SK-N-SH (cell line): ENCODE measurements around the gene ARF1. TPM values are rescaled to one million over a fixed set of nuclear protein-coding genes. Genes with fewer than 3 reads are reported as not detected.

Experiments
- CTCF ChIA-PET: fragments of 300-600, 350-600 bp; formaldehyde crosslinking; extraction: SDS; loops from one replicate; lab custom pipeline; 2021; lab: Yijun Ruan, JAX
- POLR2A ChIA-PET: fragments of 350-600 bp; sonication (Branson Sonifier 250); formaldehyde crosslinking; extraction: SDS; loops from one replicate; lab custom pipeline; 2020; ENCODE audit warnings: antibody characterized with exemption, inconsistent platforms; lab: Yijun Ruan, JAX
- DNase-seq: peaks from one replicate; pipeline ENCODE4 v3.0.0; 2012
- H2AFZ ChIP-seq: fragments of 200-600 bp; sonication (generic); 2 replicates; pipeline ENCODE4 v1.8.1; 2016; ENCODE audit warnings: antibody characterized with exemption, mild to moderate bottlenecking, low read depth
- H3F3A ChIP-seq: fragments of 200-600 bp; sonication (generic); replicated peaks from 2 replicates; pipeline ENCODE3; 2016; ENCODE audit warnings: antibody characterized with exemption, mild to moderate bottlenecking; ENCODE audit not compliant: insufficient read depth
- H3K27ac ChIP-seq, 2 experiments: fragments of 200-500 bp in 1 of 2; fragments of 200-600 bp in 1 of 2; sonication (Bioruptor generic) in 1 of 2; sonication (generic), shearing (Covaris generic) in 1 of 2; 2 replicates each; pipeline versions ENCODE4 v1.5.1 to v1.6.1; 2014 to 2016; ENCODE audit warnings: low read depth in 2 of 2, inconsistent platforms in 1 of 2, low read length in 1 of 2, mild to moderate bottlenecking in 1 of 2, mixed read lengths in 1 of 2
- H3K27me3 ChIP-seq: fragments of 200-600 bp; sonication (generic), shearing (Covaris generic); 2 replicates; pipeline ENCODE4 v1.6.1; 2016; ENCODE audit warnings: mixed run types; ENCODE audit not compliant: insufficient read depth
- H3K36me3 ChIP-seq, 2 experiments: fragments of 200-500 bp in 1 of 2; fragments of 200-600 bp in 1 of 2; sonication (Bioruptor generic) in 1 of 2; sonication (generic) in 1 of 2; replicated peaks in 1 of 2; 2 replicates each; pipeline versions ENCODE3 to v1.5.1; 2014 to 2016; ENCODE audit warnings: low read length in 1 of 2, mild to moderate bottlenecking in 1 of 2; ENCODE audit not compliant: insufficient read depth in 2 of 2, control insufficient read depth in 1 of 2
- H3K4me1 ChIP-seq, 2 experiments: fragments of 200-500 bp in 1 of 2; fragments of 200-600 bp in 1 of 2; sonication (Bioruptor generic) in 1 of 2; sonication (generic), shearing (Covaris generic) in 1 of 2; 2 replicates each; pipeline versions ENCODE4 v1.5.1 to v1.6.1; 2014 to 2016; ENCODE audit warnings: low read depth in 1 of 2, low read length in 1 of 2, mixed run types in 1 of 2; ENCODE audit not compliant: insufficient read depth in 2 of 2, control insufficient read depth in 1 of 2
- H3K4me2 ChIP-seq: fragments of 200-600 bp; sonication (generic), shearing (Covaris generic); 2 replicates; pipeline ENCODE4 v1.6.1; 2017; ENCODE audit warnings: mixed run types
- H3K4me3 ChIP-seq, 2 experiments: fragments of 200-500 bp in 1 of 2; fragments of 200-600 bp in 1 of 2; sonication (Bioruptor generic) in 1 of 2; sonication (generic), shearing (Covaris generic) in 1 of 2; 2 replicates each; pipeline versions ENCODE4 v1.5.1 to v1.8.1; 2014 to 2016; ENCODE audit warnings: low read depth in 2 of 2, inconsistent platforms in 1 of 2, low read length in 1 of 2, mild to moderate bottlenecking in 1 of 2, mixed read lengths in 1 of 2, moderate library complexity in 1 of 2
- H3K79me2 ChIP-seq: fragments of 200-600 bp; sonication (generic); 2 replicates; pipeline ENCODE4 v1.8.1; 2017; ENCODE audit warnings: mild to moderate bottlenecking; ENCODE audit not compliant: insufficient read depth
- H3K9ac ChIP-seq: fragments of 200-600 bp; sonication (generic); 2 replicates; pipeline ENCODE4 v1.6.1; 2017; ENCODE audit warnings: mixed run types
- H3K9me2 ChIP-seq: fragments of 200-600 bp; sonication (generic); 2 replicates; pipeline ENCODE4 v1.6.1; 2017; ENCODE audit warnings: mixed run types
- H3K9me3 ChIP-seq: fragments of 200-600 bp; sonication (generic); 2 replicates; pipeline ENCODE4 v1.6.1; 2017; ENCODE audit warnings: mixed run types, mild to moderate bottlenecking, moderate library complexity
- H4K20me1 ChIP-seq: fragments of 200-600 bp; sonication (generic); 2 replicates; pipeline ENCODE4 v1.6.1; 2017; ENCODE audit warnings: mild to moderate bottlenecking, mixed run types; ENCODE audit not compliant: insufficient read depth
- FOSL2 ChIP-seq: IDR thresholded peaks from 2 replicates; pipeline ENCODE4 v1.4.0; 2012; ENCODE audit warnings: low read depth, mild to moderate bottlenecking, moderate library complexity, borderline replicate concordance
- FOXJ3 ChIP-seq: sonication (generic); formaldehyde crosslinking; IDR thresholded peaks from 2 replicates; pipeline ENCODE4 v1.5.1; 2020; ENCODE audit warnings: mild to moderate bottlenecking, missing genetic modification reagents
- JUND ChIP-seq: IDR thresholded peaks from 2 replicates; pipeline ENCODE4 v1.4.0; 2012
- RFX5 ChIP-seq: IDR thresholded peaks from 2 replicates; pipeline ENCODE4 v1.6.1; 2012; ENCODE audit warnings: mild to moderate bottlenecking, improper control_type of control experiment, low read length
- USF2 ChIP-seq: fragments of 150-350 bp; IDR thresholded peaks from 2 replicates; pipeline ENCODE4 v1.6.1; 2017; ENCODE audit warnings: antibody characterized with exemption, low read length, low read depth, borderline replicate concordance
- YY1 ChIP-seq: IDR thresholded peaks from 2 replicates; pipeline ENCODE4 v1.4.0; 2012; ENCODE audit warnings: low read depth, mild to moderate bottlenecking
- WGBS: methylation state at CpG from one replicate; pipeline ENCODE4 v1.1.6; 2017; ENCODE audit warnings: low lambda C conversion rate; 5-methylcytosine and 5-hydroxymethylcytosine counted together
- polyA plus RNA-seq, 3 experiments: library from polyadenylated mRNA; depleted of rRNA; stranded (reverse); fragments of >200 nt; gene quantifications; 2 replicates each; pipeline ENCODE4 v1.2.3, GENCODE V29; 2012

Gene ARF1
- polyA plus RNA-seq, 1 of the 3 experiments (the other 2 are of a cell fraction), result 713 TPM

- Histone ChIP-seq H3K27ac (no peak overlapping the region), H3K4me2 (no peak overlapping the region), H3K9me2 (no peaks in the 10 kb centered on the region), H3K4me3 (no peak overlapping the region), H4K20me1 (no peaks in the 10 kb centered on the region), H3K4me1 (peaks cover 0 to 3% of the 10 kb centered on the region in 2 experiments; a peak in 2 of 4 replicates), H3K27me3 (peaks cover 29% of the 10 kb centered on the region; the same call in 1 of the 2 replicates), H3K9ac (no peak overlapping the region), H3K9me3 (no peaks in the 10 kb centered on the region), H3K79me2 (no peaks in the 10 kb centered on the region), H3K36me3 (no peaks in the 10 kb centered on the region), H3F3A (peaks cover 3% of the 10 kb centered on the region), H2AFZ (no peak overlapping the region)
- ChIA-PET POLR2A (no interaction called here), CTCF (interaction anchor here (1.9 to 2.4 kb wide), 2 partner anchors 14 to 54 kb away, joined by 5 to 6 read pairs; no protein-coding TSS in a partner anchor)
- no peak for DNase-seq
- WGBS, result 24% methylated on average over 17 of the region's 18 CpGs
- no peak for TF ChIP-seq YY1
- no peak for TF ChIP-seq JUND
- TF ChIP-seq RFX5, result no peak
- TF ChIP-seq FOXJ3 (CRISPR knock-in tag), result no peak
- TF ChIP-seq FOSL2, result no peak
- no peak for TF ChIP-seq USF2
Measured at GRCh38 chr1:228058172-228058948, 24.1 kb upstream of the ARF1 start.

GRCh38 chr1:228058949-228059633 is 23.4 kb upstream of the ARF1 start:
- H3K27me3 ChIP-seq, result peaks cover 29% of the 10 kb centered on the region; the same call in 1 of the 2 replicates
- CTCF ChIA-PET, result interaction anchor here (1.9 to 2.4 kb wide), 2 partner anchors 15 to 55 kb away, joined by 5 to 6 read pairs; no protein-coding TSS in a partner anchor
- H2AFZ ChIP-seq, result no peak overlapping the region
- TF ChIP-seq FOXJ3 (CRISPR knock-in tag), result 0 out of 2 replicates have a peak, but pooled peaks have one; percentile 25
- no peak for TF ChIP-seq YY1
- no peak for DNase-seq
- no peaks in the 10 kb centered on the region for H4K20me1 ChIP-seq
- H3K4me2 ChIP-seq, result no peak overlapping the region
- WGBS, result 10% methylated on average over 2 of the region's 66 CpGs
- peaks cover 3% of the 10 kb centered on the region for H3F3A ChIP-seq
- no peak overlapping the region for H3K27ac ChIP-seq
- POLR2A ChIA-PET, result interaction anchor here (1.3 kb wide), 1 partner anchor 23 kb away, joined by 3 read pairs; the partner anchor contains the start of gene ARF1
- H3K9me3 ChIP-seq, result no peaks in the 10 kb centered on the region
- H3K79me2 ChIP-seq, result no peaks in the 10 kb centered on the region
- H3K36me3 ChIP-seq, result no peaks in the 10 kb centered on the region
- H3K4me1 ChIP-seq, result peaks cover 0 to 3% of the 10 kb centered on the region in 2 experiments; a peak in 2 of 4 replicates
- H3K4me3 ChIP-seq, result peak overlapping the region in 1 of 2 experiments; percentile 41; a peak in 1 of 4 replicates
- no peak overlapping the region for H3K9ac ChIP-seq
- no peaks in the 10 kb centered on the region for H3K9me2 ChIP-seq
